Middle frontal gyrus (tissue), 1 donor: ENCODE measurements around the gene TRAF3IP1.

Experiments
- DNase-seq: peaks from one replicate; pipeline ENCODE4 v3.0.0-alpha.2; 2015; ENCODE audit warnings: low spot score; ENCODE audit errors: extremely low spot score

Gene TRAF3IP1

GRCh38 chr2:238378230-238379095, 58.1 kb downstream of the TRAF3IP1 start:
- no peak for DNase-seq

DNA sequence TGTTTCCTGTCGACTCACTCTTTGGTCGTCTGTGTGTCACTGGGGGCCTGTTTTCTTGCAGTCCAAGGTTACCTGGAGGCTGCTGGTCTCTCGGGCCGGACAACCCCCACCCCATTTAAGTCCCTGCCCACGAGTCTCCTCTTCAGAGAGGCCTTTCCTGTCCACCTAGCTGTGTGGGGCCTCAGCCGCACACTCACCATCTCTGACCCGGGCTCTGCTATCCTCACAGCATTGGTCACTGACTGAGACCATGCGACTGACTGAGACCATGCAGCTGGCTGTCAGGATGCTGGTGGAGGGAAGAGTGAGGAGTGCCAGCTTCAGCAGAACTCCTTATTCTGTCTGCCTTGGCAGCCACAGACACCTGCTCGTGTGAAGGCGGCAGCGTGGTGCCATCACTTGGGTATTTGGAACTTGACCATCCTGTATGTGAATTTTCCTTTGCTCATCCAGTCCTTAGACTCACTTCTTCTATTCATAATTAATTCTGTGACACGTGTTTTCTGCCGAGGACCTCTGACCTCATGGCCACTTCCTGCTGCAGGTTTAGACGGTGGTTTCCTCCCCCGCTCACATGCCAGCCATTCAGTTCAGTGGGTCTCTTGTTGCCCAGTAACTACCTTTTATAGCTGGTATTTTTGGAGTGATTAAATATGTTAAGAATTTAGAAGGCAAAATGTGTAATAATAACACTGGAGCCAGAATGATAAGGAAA, 58.9 kb downstream of the TRAF3IP1 start:
- DNase-seq = no peak

DNA sequence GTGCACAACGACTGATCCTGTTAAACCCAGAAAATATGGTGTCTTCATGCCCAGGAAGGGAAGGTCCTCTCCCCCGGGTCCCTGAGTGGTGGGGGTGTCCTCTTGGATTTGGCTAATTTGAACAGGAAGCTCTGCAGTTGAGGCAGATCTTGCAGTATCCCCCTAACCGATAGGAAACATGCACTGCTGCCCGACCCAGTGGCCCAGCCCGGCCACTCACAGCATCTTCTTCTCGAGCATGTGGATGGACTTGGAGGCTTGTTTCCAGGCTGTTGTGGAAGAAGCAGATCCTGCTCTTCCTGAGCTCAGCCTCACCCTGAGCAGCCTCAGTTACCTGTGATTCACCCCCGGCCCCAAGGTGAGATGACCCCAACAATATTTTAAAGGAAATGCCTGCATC, 60.0 kb downstream of the TRAF3IP1 start:
- DNase-seq = no peak

DNA sequence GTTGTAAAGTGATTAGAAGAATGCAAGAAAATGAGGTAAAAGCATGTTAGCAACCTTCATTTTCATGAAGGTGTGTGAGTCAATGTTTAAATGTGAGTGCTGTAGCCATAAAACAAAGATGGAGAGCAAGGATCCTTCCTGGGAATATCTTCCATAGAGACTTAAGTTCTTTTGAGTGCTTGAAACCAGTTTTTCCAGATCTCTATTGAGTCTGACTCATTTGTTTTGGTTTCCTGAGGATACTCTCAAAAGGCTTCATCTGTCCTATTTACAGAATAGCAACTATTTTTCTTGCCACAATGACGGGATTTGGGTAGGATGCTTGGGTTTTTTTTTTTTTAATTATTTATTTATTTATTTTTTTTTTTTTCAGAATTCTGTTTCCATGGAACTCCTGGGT, 60.5 kb downstream of the TRAF3IP1 start:
- DNase-seq = no peak

DNA sequence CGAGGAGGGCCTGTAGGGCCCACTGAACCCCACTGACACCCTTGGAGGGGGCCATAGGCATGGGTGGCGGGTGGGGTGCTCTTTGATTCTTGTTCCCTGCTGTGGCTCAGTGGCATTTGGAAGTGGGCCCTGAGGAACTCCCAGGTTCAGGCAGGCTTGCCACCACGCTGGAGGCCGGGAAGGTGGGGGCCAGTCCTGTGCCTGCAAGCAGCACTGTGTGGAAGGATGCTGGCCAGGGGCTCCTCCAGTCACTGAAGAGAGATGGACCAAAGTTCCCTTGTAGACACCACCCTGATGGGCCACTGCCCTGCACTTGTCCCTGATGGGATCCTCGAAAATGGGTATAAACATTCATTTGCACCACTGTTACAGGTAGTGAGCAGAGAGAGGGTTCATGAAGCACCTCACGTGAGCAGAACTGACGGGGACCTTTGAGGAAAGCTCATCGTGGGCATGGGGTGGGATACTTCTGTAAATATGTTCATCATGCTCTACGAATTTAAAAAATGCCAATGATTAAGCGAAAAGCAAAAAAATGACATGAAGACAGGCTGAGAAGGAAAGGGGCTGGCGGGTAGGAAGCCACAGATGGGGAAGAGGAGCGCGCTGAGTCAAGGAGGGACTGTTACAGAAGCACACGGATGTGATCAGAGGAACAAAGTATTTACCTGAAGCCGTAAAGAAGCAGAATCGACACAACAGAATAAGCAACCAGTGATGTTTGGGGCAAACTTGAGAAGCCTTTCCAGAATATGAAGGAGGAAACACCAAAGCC, 61.2 kb downstream of the TRAF3IP1 start:
- DNase-seq = no peak

DNA sequence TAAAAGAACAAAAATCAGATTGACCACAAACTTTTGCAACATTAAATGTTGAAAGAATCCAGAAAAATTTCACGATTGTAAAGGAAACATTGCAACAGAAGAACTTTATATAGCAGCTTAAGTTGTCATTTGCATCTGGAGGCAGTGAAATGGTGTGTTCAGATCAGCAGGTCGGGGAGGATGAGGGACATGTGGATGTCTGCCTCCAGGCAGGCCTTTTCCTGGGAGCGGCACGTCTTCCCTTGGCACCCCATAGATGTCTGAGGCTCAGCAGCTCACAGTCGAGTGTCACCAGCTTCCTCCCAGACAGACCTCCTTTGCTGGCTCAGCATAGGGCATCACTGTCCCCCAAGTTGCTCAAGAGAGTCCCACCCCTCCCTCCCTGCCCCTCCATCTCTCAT, 62.1 kb downstream of the TRAF3IP1 start:
- no peak for DNase-seq

- no peak for DNase-seq
These were observed 62.8 kb downstream of the TRAF3IP1 start for GRCh38 chr2:238383135-238383534.

GRCh38 chr2:238383743-238384380, 63.5 kb downstream of the TRAF3IP1 start:
- DNase-seq = no peak

DNA sequence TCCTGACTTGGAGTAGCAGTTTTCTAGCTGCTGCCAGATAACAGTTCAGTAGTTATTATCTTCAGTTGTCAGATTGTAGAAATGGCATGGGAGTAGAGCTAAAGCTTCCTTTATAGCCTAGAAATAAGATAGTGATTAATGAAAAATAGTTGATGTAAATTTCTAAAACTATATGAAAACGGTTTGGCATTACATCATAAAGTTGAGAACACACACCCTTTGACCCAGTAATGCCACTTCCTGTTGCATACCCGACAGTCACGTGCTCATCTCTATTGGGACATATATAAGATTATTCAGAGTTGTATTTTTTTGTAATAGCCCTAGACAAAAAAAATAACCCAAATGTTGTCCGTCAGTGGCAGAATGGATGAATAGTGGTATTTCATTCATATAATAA, 67.0 kb downstream of the TRAF3IP1 start:
- DNase-seq = no peak

- DNase-seq = no peak
These were observed 68.5 kb downstream of the TRAF3IP1 start for GRCh38 chr2:238388794-238389193.

- no peak for DNase-seq
These were observed 69.8 kb downstream of the TRAF3IP1 start for GRCh38 chr2:238389988-238390589.

- DNase-seq = no peak
These were observed 70.8 kb downstream of the TRAF3IP1 start for GRCh38 chr2:238391042-238391689.

GRCh38 chr2:238396663-238397062, 76.3 kb downstream of the TRAF3IP1 start:
- no peak for DNase-seq

- DNase-seq = no peak
These were observed 77.0 kb downstream of the TRAF3IP1 start for GRCh38 chr2:238397356-238397755.

GRCh38 chr2:238398577-238398976, 78.3 kb downstream of the TRAF3IP1 start:
- no peak for DNase-seq

DNA sequence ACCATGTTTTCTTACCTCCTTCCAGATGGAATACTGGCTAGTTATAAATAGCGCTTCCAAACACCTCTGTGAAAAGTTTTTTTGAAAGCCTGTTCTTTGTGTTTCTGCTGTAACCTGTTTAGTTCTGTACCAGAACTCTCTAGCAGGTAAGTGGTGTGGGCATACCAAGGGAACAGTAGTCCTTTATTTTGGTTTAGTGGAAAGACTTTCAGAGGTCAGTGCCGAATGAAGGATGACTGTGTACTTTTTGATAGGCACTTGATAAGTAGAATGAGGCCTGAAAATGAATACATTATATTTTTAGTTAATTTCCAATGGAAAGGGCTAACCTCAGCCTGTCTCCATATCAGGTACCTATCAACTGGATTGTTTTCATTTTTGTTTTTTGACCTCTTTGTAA, 78.8 kb downstream of the TRAF3IP1 start:
- no peak for DNase-seq

- DNase-seq = no peak
These were observed 81.2 kb downstream of the TRAF3IP1 start for GRCh38 chr2:238401551-238401950.

- no peak for DNase-seq
These were observed 83.5 kb downstream of the TRAF3IP1 start for GRCh38 chr2:238403632-238404405.

- DNase-seq = no peak
These were observed 84.3 kb downstream of the TRAF3IP1 start for GRCh38 chr2:238404406-238405216.
